GM18951 (cell line): Measurements from ENCODE around the gene DGCR6L.
"Not testable (repeated sequence)": the region's sequence is repeated elsewhere in the genome, so short reads cannot be mapped to it uniquely, and the experiment has no call there.

Experiments
- POLR2A ChIP-seq: IDR thresholded peaks from 4 replicates; pipeline ENCODE4 v1.6.1; 2011; ENCODE audit warnings: mild to moderate bottlenecking; ENCODE audit not compliant: insufficient read length, insufficient read depth; ENCODE audit errors: extremely low read depth
- in situ Hi-C: fragments of 300-500 bp; cut with MboI; formaldehyde crosslinking; loops from one replicate; pipeline ENCODE4 v1.12.0; 2022; ENCODE audit warnings: low sequenced_read_pairs, mixed read lengths, inconsistent platforms; ENCODE audit not compliant: unreplicated experiment

DGCR6L gene

GRCh38 chr22:20354238-20354975, 34.5 kb upstream of the DGCR6L start:
- in situ Hi-C loops: no loop called here
- no peak for TF ChIP-seq POLR2A

GRCh38 chr22:20352536-20352935, 32.7 kb upstream of the DGCR6L start:
- in situ Hi-C loops: not testable (repeated sequence)

- in situ Hi-C loops: not testable (repeated sequence)
Observed at GRCh38 chr22:20346553-20346952, 26.7 kb upstream of the DGCR6L start.

- in situ Hi-C loops: not testable (repeated sequence)
Observed at GRCh38 chr22:20338291-20338690, 18.4 kb upstream of the DGCR6L start.

GRCh38 chr22:20337807-20338206, 17.9 kb upstream of the DGCR6L start:
- in situ Hi-C loops: not testable (repeated sequence)

GRCh38 chr22:20336561-20336960, 16.7 kb upstream of the DGCR6L start:
- in situ Hi-C loops: not testable (repeated sequence)

GRCh38 chr22:20328569-20328930, 8.7 kb upstream of the DGCR6L start:
- in situ Hi-C loops: not testable (repeated sequence)

- in situ Hi-C loops: not testable (repeated sequence)
Observed at GRCh38 chr22:20325996-20326395, 6.1 kb upstream of the DGCR6L start.

- TF ChIP-seq POLR2A: no peak
- in situ Hi-C loops: no loop called here
Observed at GRCh38 chr22:20324139-20324516, 4.3 kb upstream of the DGCR6L start.

GRCh38 chr22:20321552-20322211, 1.8 kb upstream of the DGCR6L start:
- in situ Hi-C loops: not testable (repeated sequence)

GRCh38 chr22:20320659-20321551, 1.0 kb upstream of the DGCR6L start:
- in situ Hi-C loops: not testable (repeated sequence)

GRCh38 chr22:20319041-20319744, 667 bp downstream of the DGCR6L start:
- TF ChIP-seq POLR2A: no peak
- in situ Hi-C loops: no loop called here

- in situ Hi-C loops: not testable (repeated sequence)
Observed at GRCh38 chr22:20318043-20318688, 1.7 kb downstream of the DGCR6L start.

- in situ Hi-C loops: not testable (repeated sequence)
Observed at GRCh38 chr22:20317402-20318042, 2.3 kb downstream of the DGCR6L start.
